Left renal cortex interstitium (tissue), 4 donors: ENCODE data around the gene LRRC75B. TPM values are rescaled to one million over a fixed set of nuclear protein-coding genes. Genes with fewer than 3 reads are reported as not detected.
"Not testable (repeated sequence)": the region's sequence is repeated elsewhere in the genome, so short reads cannot be mapped to it uniquely, and the experiment has no call there.

Source experiments
- DNase-seq, 4 donors: peaks; one replicate each; pipeline ENCODE4 v3.0.0-alpha.2; 2013; ENCODE audit warnings: low read depth in 4 of 4, low spot score in 2 of 4, missing footprints in 1 of 4
- polyA plus RNA-seq, 4 donors: library from polyadenylated mRNA; unstranded; fragments of 120-200 nt; gene quantifications; one replicate each; pipeline ENCODE4 v1.2.1, GENCODE V29; 2013; ENCODE audit not compliant: insufficient read length in 4 of 4

LRRC75B gene
- polyA plus RNA-seq, 4 donors, result 28.0 to 44.8 (median 39.2) TPM

GRCh38 chr22:24602847-24603769 is 10.2 kb upstream of the LRRC75B start, which contains the start of gene GGT1:
TSS of gene GGT1 (plus strand) at chr22:24603193. CDS start at chr22:24611082, 7,889 bp downstream.
- DNase-seq, result not testable (repeated sequence)

- DNase-seq, result not testable (repeated sequence)
These were observed 9.4 kb upstream of the LRRC75B start for GRCh38 chr22:24602105-24602749.

DNA sequence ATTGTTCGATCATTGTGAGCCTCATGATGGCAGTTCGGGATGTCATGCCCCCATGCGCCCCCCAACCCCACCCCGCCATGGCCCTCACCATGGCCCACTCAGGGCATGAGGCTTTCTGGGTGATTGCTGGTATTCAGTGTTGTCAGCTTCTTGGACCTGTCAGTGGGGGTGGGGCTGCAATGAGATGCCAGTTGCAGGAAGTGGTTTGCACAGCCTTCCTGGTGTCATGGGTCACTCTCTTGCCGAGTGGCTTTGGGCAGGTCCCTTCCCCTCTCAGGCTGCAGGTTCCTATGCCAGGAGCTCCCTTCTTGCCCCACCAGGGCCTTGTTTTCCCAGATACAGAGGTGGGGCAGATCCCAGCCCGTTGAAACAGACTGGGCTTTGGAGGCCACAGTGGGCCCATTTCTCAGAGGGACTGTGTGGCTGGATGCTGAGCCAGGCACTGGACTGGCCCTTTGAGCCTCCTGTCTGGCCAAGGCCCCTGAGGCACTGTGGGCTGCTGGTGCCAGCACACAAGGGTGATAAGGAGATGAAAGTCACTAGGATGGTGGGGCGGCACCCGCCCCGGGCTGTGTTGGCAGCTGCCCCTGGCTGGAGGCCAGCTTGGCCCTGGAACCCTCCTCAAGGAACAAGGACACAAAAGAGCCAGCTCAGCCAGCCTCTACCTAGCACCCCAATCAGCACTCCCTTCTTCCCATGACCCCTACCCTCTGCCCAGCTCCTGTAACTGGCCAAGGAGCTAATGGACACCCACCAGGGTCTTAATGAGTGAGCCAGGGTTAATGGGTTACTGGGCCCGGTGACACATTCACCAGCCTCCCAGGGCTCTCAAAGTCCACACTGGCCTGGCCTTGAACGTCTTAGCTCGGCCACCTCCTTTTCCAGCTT is 8.6 kb upstream of the LRRC75B start:
- DNase-seq, result no peak

- not testable (repeated sequence) for DNase-seq
These were observed 7.3 kb upstream of the LRRC75B start for GRCh38 chr22:24599958-24600715.

DNA sequence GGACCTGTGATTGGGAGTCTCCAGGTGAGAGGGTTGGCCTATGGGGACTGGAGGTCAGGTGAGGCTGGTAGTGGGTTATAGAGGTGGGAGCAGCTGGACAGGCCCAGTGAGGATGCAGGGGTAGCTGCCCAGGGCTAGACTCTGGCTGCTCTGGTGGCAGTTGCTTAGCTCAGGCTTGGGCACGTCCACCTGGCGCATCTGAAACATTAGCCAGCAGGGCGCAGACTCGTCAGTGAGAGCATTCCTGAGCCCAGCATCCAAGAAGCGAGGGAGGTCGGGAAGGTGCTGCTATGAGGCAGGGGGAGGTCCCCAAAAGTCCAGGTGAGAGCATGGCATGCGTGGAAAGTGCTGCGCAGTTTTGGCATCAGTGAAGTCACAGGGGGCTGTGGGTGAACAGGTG is 6.6 kb upstream of the LRRC75B start:
- DNase-seq, result no peak

- DNase-seq, result not testable (repeated sequence)
These were observed 4.2 kb upstream of the LRRC75B start for GRCh38 chr22:24597076-24597475.

DNA sequence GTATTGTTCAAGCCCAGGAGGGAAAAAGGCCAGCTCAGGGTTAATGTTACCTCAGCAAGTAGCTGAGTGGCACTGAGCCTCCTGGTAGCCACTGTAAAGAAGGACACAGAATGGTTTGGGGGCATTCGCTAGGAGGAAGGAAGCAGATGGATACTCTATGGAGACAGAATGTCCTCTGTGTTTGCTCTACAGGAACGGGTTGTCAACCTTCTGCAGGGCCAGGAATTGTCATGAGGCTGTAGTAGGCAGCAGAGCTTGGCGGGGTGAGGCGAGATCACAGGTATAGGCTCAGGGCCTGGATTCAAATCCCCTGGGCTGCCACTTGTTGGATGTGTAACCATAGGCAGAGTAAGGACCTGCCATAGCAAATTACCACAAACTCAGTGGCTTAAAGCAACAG is 3.0 kb upstream of the LRRC75B start:
- DNase-seq, result no peak

DNA sequence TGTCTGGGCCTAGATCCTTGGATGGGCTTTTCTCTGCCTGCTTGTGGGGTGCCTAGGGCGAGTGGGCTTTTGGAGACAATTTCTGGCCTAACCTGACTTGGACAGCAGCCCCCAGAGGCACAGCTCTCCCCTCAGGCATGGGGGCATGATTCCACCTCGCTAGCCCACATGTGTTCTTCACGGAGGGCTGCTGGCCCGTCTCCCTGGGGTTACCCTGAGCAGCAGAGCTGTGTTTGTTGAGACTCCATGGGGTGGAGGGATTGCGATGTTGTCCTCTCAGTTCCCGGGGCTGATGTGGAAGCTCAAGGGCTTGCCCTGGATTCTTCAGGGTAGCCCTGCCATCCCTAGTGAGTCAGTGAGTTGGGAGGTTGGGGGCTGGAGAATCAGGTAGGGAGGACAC is 2.4 kb upstream of the LRRC75B start:
- DNase-seq, result no peak

DNA sequence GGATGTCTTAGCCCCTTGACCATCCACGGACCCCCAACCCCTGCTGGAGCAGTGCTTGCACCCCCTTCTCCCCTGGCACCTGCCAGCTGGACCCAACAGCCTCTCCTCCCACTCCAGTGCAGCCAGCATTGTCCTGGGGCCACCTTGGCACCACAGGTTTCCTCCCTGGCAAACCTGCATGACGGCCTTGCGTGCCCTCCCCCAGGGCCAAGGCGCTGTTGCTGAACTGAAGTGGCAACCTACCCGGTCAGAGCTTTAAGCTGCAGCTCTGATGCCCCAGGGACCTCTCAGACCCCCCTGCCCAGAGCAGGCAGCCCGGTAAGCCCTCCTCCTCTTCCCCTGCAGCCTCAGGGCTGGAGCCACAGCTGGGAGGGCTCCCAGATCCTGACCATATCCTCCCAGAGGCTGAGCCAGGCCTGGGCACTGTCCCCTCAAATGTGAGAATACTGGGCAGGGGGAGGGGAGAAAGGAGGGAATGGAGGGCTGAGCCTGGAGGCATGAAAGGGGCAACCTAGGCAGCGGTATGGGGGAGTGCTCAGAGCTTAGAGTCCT is 1.8 kb upstream of the LRRC75B start:
- no peak for DNase-seq

DNA sequence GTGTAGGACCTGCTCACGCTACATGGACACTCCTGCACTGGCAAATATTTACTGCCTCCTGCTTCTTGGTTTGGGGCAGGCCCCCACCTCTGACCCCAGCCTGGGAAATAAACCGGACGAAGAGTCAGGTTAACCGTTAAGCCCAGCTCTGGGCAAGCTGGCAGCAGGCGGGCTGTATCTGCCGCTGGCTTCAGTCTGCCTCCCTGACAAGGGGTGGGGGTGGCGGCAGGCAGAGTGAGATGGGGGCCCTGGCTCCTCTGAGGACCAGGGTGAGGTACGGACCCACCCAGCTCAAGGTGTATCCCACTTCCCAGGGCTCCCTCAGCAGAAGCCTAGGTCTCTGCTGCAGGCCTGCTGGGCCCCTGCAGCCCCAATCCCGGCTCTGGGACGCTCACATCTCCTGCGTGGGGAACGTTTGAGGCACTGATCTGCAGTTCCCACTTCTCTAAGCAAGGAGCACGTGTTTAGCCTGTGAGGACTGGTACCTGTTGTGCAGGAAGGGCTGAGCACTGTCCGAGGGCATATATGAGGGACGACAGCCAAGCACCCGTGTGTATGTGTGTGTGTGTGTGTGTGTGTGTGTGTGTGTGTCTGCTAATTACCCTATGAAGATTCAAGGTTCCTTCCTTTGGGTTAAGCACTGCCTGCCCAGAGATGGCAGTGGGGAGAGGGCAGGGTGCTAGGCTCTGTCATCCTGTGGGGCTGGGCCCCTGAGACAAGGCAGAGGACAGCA is 1.1 kb upstream of the LRRC75B start:
- DNase-seq, result no peak

DNA sequence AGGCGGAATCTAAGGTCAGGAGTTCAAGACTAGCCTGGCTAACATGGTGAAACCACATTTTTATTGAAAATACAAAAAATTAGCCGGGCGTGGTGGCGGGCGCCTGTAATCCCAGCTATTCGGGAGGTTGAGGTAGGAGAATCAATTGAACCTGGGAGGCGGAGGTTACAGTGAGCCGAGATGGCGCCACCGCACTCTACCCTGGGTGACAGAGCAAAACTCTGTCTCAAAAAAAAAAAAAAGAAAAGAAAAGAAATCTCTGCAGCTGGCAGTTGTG is 624 bp upstream of the LRRC75B start:
- not testable (repeated sequence) for DNase-seq

DNA sequence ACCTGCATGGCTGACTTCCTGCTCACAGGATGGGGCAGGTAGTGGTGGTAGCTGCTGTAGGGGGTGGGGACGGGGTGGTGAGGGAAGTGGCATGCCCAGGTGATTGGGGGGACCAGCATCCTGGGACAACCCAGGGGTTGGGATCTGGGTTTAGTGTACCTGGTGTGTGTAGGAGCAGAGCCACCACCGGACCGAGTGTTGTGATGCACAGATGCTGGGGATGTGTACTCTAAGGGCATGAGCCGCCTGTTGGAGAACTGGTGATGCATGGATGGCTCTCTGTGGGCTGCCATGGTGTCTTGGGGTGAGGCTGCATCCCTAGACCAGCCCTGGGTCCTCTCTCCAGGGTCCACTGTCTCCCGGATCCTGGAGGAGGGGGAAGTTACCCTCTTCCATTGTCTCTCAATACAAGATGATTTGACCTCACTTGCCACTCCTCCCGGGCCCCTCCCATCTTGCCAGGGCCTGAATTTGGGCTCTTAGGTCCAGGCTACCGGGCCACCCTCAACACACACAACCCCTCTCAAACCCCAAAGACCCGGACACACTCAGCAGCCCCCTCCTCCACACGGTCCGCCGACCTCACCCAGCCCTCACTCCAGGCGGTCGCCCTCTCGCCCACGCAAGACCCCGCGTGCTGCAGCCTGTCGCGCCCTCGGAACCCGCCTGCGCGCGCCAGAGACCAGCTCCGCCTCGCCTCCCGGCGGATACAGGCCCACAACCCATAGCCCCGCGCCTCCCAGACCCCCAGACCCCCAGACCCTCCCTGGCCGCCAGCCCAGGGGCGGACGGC is 619 bp downstream of the LRRC75B start:
- no peak for DNase-seq

- DNase-seq, result no peak
These were observed 1.5 kb downstream of the LRRC75B start for GRCh38 chr22:24591286-24591830.

GRCh38 chr22:24590596-24591173 is 2.2 kb downstream of the LRRC75B start:
- no peak for DNase-seq

DNA sequence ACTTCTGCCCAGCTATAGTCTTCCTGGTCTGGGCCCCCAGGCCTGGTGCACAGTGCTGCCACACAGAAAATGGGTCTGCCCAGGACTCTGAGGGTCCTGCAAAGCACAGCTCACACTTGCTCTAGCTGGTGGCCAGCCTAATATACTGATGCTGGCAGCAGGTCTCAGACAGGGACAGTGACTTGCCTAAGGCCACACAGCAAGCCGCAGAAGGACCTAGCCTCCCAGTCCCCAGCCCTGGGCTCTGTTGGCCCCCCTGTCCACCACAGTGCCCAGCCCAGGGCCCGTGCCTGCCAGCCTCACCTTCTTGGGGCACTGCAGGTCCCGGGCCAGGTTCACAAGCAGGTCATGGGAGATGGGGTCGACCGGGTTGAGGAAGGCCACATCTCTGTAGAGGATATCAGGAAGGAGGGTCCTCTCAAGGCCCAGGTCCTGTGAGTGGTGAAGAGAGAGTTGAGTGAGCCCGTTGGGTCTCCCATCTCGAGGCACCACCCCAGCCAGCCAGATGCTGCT is 3.3 kb downstream of the LRRC75B start:
- no peak for DNase-seq

- DNase-seq, result no peak
These were observed 4.0 kb downstream of the LRRC75B start for GRCh38 chr22:24588757-24589481.

GRCh38 chr22:24588381-24588756 is 4.5 kb downstream of the LRRC75B start:
- no peak for DNase-seq
